ENCODE measurements around the gene FBXO47.
"Not testable (repeated sequence)": the region's sequence is repeated elsewhere in the genome, so short reads cannot be mapped to it uniquely, and the experiment has no call there.

GRCh38 chr17:38911731-38912081 lies 55.5 kb downstream of the FBXO47 start:
- not testable (repeated sequence) for TF ChIP-seq BCLAF1 (IDR thresholded peaks at IDR 0.05); CTCF (IDR thresholded peaks at IDR 0.05 in 2 of 3, conservative IDR thresholded peaks at IDR 0.05 in 1 of 3; ENCODE audit: control insufficient read depth in 2 of 3, extremely low read depth in 1 of 3, insufficient read depth in 1 of 3, low read depth in 3 of 3, low read length in 3 of 3); KDM1A (IDR thresholded peaks at IDR 0.05; ENCODE audit: borderline replicate concordance); NKRF (conservative IDR thresholded peaks at IDR 0.05); PKNOX1 (IDR thresholded peaks at IDR 0.05)
